Spleen (tissue), 11 donors: ENCODE results near the gene RIC1. TPM values are rescaled to one million over a fixed set of nuclear protein-coding genes. Genes with fewer than 3 reads are reported as not detected.
"Not testable (repeated sequence)": the region's sequence is repeated elsewhere in the genome, so short reads cannot be mapped to it uniquely, and the experiment has no call there.

Experiments used
- DNase-seq: peaks from one replicate; pipeline ENCODE4 v3.0.0-alpha.2; 2020
- H3K27ac ChIP-seq, 8 donors: fragments of 200-600 bp; sonication (generic) in 7 of 8; 1 replicate in 4 of 8; 2 replicates in 4 of 8; pipeline versions ENCODE4 v1.5.0 to v1.8.0; 2016 to 2021; ENCODE audit warnings: inconsistent platforms in 4 of 8, mild to moderate bottlenecking in 4 of 8, moderate library complexity in 1 of 8
- H3K27me3 ChIP-seq, 7 donors: fragments of 200-600 bp; sonication (generic) in 6 of 7; replicated peaks in 1 of 7; 1 replicate in 4 of 7; 2 replicates in 3 of 7; pipeline versions ENCODE4 v1.5.0 to v1.8.0; 2016 to 2021; ENCODE audit warnings: inconsistent platforms in 3 of 7, mild to moderate bottlenecking in 1 of 7
- H3K36me3 ChIP-seq, 6 donors: fragments of 200-600 bp; sonication (generic) in 5 of 6; 1 replicate in 4 of 6; 2 replicates in 2 of 6; pipeline versions ENCODE4 v1.5.0 to v1.8.0; 2016 to 2021; ENCODE audit warnings: inconsistent platforms in 2 of 6
- H3K4me1 ChIP-seq, 6 donors: fragments of 200-600 bp; sonication (generic) in 5 of 6; 1 replicate in 3 of 6; 2 replicates in 3 of 6; pipeline versions ENCODE4 v1.5.0 to v1.8.0; 2016 to 2021; ENCODE audit warnings: inconsistent platforms in 3 of 6
- H3K4me3 ChIP-seq, 8 donors: fragments of 200-600 bp; sonication (generic) in 7 of 8; 1 replicate in 4 of 8; 2 replicates in 4 of 8; pipeline versions ENCODE4 v1.5.0 to v1.8.0; 2016 to 2021; ENCODE audit warnings: inconsistent platforms in 4 of 8, mild to moderate bottlenecking in 4 of 8, moderate library complexity in 2 of 8
- H3K9me3 ChIP-seq, 8 donors: fragments of 200-600 bp; sonication (generic) in 7 of 8; 1 replicate in 4 of 8; 2 replicates in 4 of 8; pipeline versions ENCODE4 v1.5.0 to v1.8.0; 2016 to 2021; ENCODE audit warnings: inconsistent platforms in 4 of 8
- POLR2A ChIP-seq, 3 donors: fragments of 450-650 bp; IDR thresholded peaks; one replicate each; pipeline ENCODE4 v1.5.1; 2017; ENCODE audit warnings: antibody characterized with exemption in 3 of 3, mild to moderate bottlenecking in 1 of 3
- POLR2AphosphoS5 ChIP-seq, 3 donors: sonication (generic); formaldehyde crosslinking; IDR thresholded peaks; one replicate each; pipeline ENCODE4 v1.5.1; 2017; ENCODE audit warnings: antibody characterized with exemption in 3 of 3
- WGBS, 5 donors: extraction: QIAGEN DNeasy Blood & Tissue Kit in 3 of 5; methylation state at CpG; one replicate each; pipeline versions ENCODE4 v1.1.5 to v1.1.7; 2013 to 2018; 5-methylcytosine and 5-hydroxymethylcytosine counted together
- intact Hi-C: fragments of 100-400 bp; cut with DNase I; formaldehyde crosslinking; loops from one replicate; pipeline ENCODE4 v1.15.0; 2023; ENCODE audit warnings: low total_unique reads
- polyA plus RNA-seq, 3 donors: library from polyadenylated mRNA; stranded (reverse); fragments of 200-250 nt; gene quantifications; one replicate each; pipeline ENCODE4 v1.2.1, GENCODE V29; 2013
- total RNA-seq, 7 donors: library from RNA; depleted of rRNA in 3 of 7; stranded (reverse); fragments of >200 nt in 3 of 7; fragmentation: NEBNext Ultra II Directional in 4 of 7; extraction: Animal tissue kit (Norgen Biotek cat#: 25700) in 4 of 7; gene quantifications; one replicate each; pipeline versions ENCODE4 v1.1.0 to v1.2.1, GENCODE V29; 2016 to 2021
- TF ChIP-seq, protein P1 (sequence below), 11 experiments: fragments of 200-600 bp in 7 of 11; fragments of 450-650 bp in 4 of 11; sonication (generic) in 4 of 11; IDR thresholded peaks in 8 of 11; conservative IDR thresholded peaks in 3 of 11; 1 replicate in 7 of 11; 2 replicates in 4 of 11; pipeline versions ENCODE4 v1.4.0 to v1.8.0; 2016 to 2021; ENCODE audit warnings: antibody characterized with exemption in 11 of 11, inconsistent platforms in 4 of 11, mild to moderate bottlenecking in 1 of 11
- donor health status: healthy with polysubstance abuse.
- donor health status: DM: no; HTN: no; CAD: no; lungs with moderate emphysema.
- donor health status: DM: no; HTN: no; CAD: no.
- donor health status: Bipolar disorder and iron deficiency.
- donor health status: healthy.
- donor health status: DM: no; HTN: no; CAD: no.
- donor health status: DM: yes; HTN: yes; CAD: no.

The RIC1 gene
- total and polyA plus RNA-seq, 10 donors = 4.9 to 68.7 (median 34.5) TPM

- Histone ChIP-seq H3K4me1 (no peaks in the 10 kb centered on the region), H3K27me3 (no peaks in the 10 kb centered on the region), H3K36me3 (peaks cover 0 to 96% (median 22%) of the 10 kb centered on the region in 6 donors), H3K9me3 (peaks cover 0 to 34% (median 29%) of the 10 kb centered on the region in 8 donors), H3K4me3 (no peak overlapping the region), H3K27ac (no peak overlapping the region)
- TF ChIP-seq POLR2A (IDR thresholded peaks at IDR 0.05) = no peak
- WGBS, 5 donors = 86 to 91% (median 88%) methylated on average over 4 of the region's 4 CpGs
- no peak for DNase-seq
- intact Hi-C loops = no loop called here
Observed at GRCh38 chr9:5712651-5713390, 83.9 kb downstream of the RIC1 start.

- intact Hi-C loops = no loop called here
Observed at GRCh38 chr9:5714501-5715401, 85.8 kb downstream of the RIC1 start.

GRCh38 chr9:5715548-5716127 is 86.7 kb downstream of the RIC1 start:
- intact Hi-C loops = no loop called here
- WGBS, 5 donors = 93 to 98% (median 97%) methylated on average over 5 of the region's 5 CpGs

More at GRCh38 chr9:5714501-5715401, 85.8 kb downstream of the RIC1 start:
- TF ChIP-seq POLR2A (IDR thresholded peaks at IDR 0.05) (no peak), POLR2AphosphoS5 (IDR thresholded peaks at IDR 0.05) (no peak)
- TF ChIP-seq, protein P1, sequence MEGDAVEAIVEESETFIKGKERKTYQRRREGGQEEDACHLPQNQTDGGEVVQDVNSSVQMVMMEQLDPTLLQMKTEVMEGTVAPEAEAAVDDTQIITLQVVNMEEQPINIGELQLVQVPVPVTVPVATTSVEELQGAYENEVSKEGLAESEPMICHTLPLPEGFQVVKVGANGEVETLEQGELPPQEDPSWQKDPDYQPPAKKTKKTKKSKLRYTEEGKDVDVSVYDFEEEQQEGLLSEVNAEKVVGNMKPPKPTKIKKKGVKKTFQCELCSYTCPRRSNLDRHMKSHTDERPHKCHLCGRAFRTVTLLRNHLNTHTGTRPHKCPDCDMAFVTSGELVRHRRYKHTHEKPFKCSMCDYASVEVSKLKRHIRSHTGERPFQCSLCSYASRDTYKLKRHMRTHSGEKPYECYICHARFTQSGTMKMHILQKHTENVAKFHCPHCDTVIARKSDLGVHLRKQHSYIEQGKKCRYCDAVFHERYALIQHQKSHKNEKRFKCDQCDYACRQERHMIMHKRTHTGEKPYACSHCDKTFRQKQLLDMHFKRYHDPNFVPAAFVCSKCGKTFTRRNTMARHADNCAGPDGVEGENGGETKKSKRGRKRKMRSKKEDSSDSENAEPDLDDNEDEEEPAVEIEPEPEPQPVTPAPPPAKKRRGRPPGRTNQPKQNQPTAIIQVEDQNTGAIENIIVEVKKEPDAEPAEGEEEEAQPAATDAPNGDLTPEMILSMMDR (IDR thresholded peaks at IDR 0.05 in 8 of 11, conservative IDR thresholded peaks at IDR 0.05 in 3 of 11) = peak in 4 of 11 experiments; percentile 9 to 23 (median 16)
- peaks cover 0 to 88% (median 20%) of the 10 kb centered on the region in 6 donors for H3K36me3 ChIP-seq
- no peak for DNase-seq
- no peaks in the 10 kb centered on the region for H3K4me1 ChIP-seq
- H3K27me3 ChIP-seq = no peaks in the 10 kb centered on the region
- no peak overlapping the region for H3K4me3 ChIP-seq
- no peak overlapping the region for H3K27ac ChIP-seq
- 88 to 95% (median 92%) methylated on average over 4 of the region's 4 CpGs for WGBS, 5 donors
- H3K9me3 ChIP-seq = peaks cover 0 to 15% (median 12%) of the 10 kb centered on the region in 8 donors

DNA sequence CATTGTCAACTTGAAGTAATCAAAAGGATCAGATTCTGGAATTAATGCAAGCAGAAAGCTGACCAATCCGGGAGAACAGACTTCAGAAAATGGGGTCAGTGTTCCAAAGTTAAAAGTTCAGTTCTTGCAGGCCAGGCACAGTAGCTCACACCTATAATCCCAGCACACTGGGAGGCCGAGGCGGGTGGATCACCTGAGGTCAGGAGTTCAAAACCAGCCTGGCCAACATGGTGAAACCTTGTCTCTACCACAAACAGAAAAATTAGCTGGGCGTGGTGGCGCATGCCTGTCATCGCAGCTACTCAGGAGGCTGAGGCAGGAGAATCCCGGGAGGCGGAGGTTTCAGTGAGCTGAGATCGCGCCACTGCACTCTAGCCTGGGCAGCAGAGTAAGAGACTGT is 88.5 kb downstream of the RIC1 start:
- Histone ChIP-seq H3K9me3 (peaks cover 0 to 15% (median 11%) of the 10 kb centered on the region in 8 donors), H3K36me3 (peaks cover 0 to 88% (median 37%) of the 10 kb centered on the region in 6 donors)
- H3K27ac ChIP-seq, H3K4me1 ChIP-seq, DNase-seq, H3K27me3 ChIP-seq, H3K4me3 ChIP-seq, intact Hi-C loops: not testable (repeated sequence)
- TF ChIP-seq POLR2AphosphoS5 (IDR thresholded peaks at IDR 0.05) = peak in 1 of 3 donors; percentile 9
- WGBS, 5 donors = 88 to 97% (median 89%) methylated on average over 10 of the region's 10 CpGs

More at GRCh38 chr9:5715548-5716127, 86.7 kb downstream of the RIC1 start:
- Histone ChIP-seq H3K4me1 (no peaks in the 10 kb centered on the region), H3K36me3 (peaks cover 0 to 88% (median 24%) of the 10 kb centered on the region in 6 donors), H3K9me3 (peaks cover 0 to 14% (median 10%) of the 10 kb centered on the region in 8 donors), H3K4me3 (no peak overlapping the region), H3K27me3 (no peaks in the 10 kb centered on the region), H3K27ac (no peak overlapping the region)
- no peak for DNase-seq
- no peak for TF ChIP-seq POLR2AphosphoS5 (IDR thresholded peaks at IDR 0.05)
- TF ChIP-seq, protein P1 (IDR thresholded peaks at IDR 0.05 in 8 of 11, conservative IDR thresholded peaks at IDR 0.05 in 3 of 11) = no peak
- no peak for TF ChIP-seq POLR2A (IDR thresholded peaks at IDR 0.05)
